ENCODE results near the gene LRRTM4.

DNA sequence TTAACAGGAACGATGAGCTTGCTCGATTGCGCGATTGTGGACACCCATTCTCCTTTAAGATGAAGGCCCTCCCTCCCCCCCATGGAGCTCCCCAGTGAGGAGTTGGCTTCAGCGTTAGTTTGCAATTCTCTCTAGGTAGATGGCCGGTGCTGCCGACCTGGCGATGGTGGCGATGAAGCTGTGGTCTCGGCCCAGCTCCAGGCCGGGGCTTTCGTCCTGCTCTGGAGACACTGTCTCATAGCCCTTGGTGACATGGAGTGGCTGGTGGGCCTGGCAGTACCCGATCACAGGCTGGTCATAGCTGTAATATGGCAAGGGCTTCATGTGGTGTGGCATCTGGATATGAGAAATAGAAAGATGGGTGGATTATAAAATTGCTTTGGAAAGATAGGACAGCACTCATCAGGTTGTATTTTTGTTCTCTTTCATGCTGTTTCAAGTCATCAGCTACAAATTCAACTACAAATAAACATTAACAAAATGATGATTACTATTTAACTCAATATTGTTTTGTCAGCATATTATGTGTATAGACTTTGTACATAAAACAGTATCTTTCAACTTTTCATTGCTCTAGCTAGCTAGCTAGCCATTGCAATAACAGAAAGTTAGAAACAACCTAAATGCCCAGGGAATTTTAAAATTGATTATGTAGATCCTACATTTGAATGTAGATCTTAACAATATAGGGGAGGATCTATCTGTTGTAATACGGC lies 773.4 kb downstream of the LRRTM4 start:
- TF ChIP-seq CTCF (optimal IDR thresholded peaks at IDR 0.05 in 1 of 3, IDR thresholded peaks at IDR 0.05 in 1 of 3, conservative IDR thresholded peaks at IDR 0.05 in 1 of 3; ENCODE audit: extremely low read depth in 1 of 3, insufficient read depth in 2 of 3, low read length in 3 of 3) (no peak), EZH2 (IDR thresholded peaks at IDR 0.05; ENCODE audit: low read length) (no peak)
